ENCODE data around the gene OXTR. TPM values are rescaled to one million over a fixed set of nuclear protein-coding genes. Genes with fewer than 3 reads are reported as not detected.
"Not testable (repeated sequence)": the region's sequence is repeated elsewhere in the genome, so short reads cannot be mapped to it uniquely, and the experiment has no call there.

OXTR gene
- total RNA-seq, 1 experiment from 2014 or later: 17.7 TPM

GRCh38 chr3:8743021-8743601 lies 26.3 kb downstream of the OXTR start:
- peak; percentile 52 for DNase-seq (ENCODE audit: low read depth)

GRCh38 chr3:8741581-8742261 lies 27.7 kb downstream of the OXTR start:
- DNase-seq (ENCODE audit: low read depth): peak; percentile 91

GRCh38 chr3:8739757-8740504 lies 29.5 kb downstream of the OXTR start:
- peak; percentile 96 for DNase-seq (ENCODE audit: low read depth)

GRCh38 chr3:8738639-8739038 lies 30.8 kb downstream of the OXTR start:
- no peak for DNase-seq (ENCODE audit: low read depth)

GRCh38 chr3:8737823-8738222 lies 31.6 kb downstream of the OXTR start:
- DNase-seq (ENCODE audit: low read depth): no peak

- no peak for DNase-seq (ENCODE audit: low read depth)
Observed at GRCh38 chr3:8737301-8737700, 32.1 kb downstream of the OXTR start.

GRCh38 chr3:8736436-8736835 lies 33.0 kb downstream of the OXTR start:
- no peak for DNase-seq (ENCODE audit: low read depth)

- no peak for DNase-seq (ENCODE audit: low read depth)
Observed at GRCh38 chr3:8734908-8735307, 34.5 kb downstream of the OXTR start.

GRCh38 chr3:8734137-8734878 lies 35.1 kb downstream of the OXTR start:
- peak; percentile 61 for DNase-seq (ENCODE audit: low read depth)

- peak; percentile 77 for DNase-seq (ENCODE audit: low read depth)
Observed at GRCh38 chr3:8733332-8734094, 35.9 kb downstream of the OXTR start, which contains the start of gene CAV3. Gene CAV3 (plus strand): TSS chr3:8733802. CDS start chr3:8733877, 75 bp downstream.

GRCh38 chr3:8732413-8732812 lies 37.0 kb downstream of the OXTR start:
- no peak for DNase-seq (ENCODE audit: low read depth)

- DNase-seq (ENCODE audit: low read depth): no peak
Observed at GRCh38 chr3:8730656-8731055, 38.8 kb downstream of the OXTR start.

- no peak for DNase-seq (ENCODE audit: low read depth)
Observed at GRCh38 chr3:8729479-8729878, 39.9 kb downstream of the OXTR start.

- DNase-seq (ENCODE audit: low read depth): no peak
Observed at GRCh38 chr3:8727605-8728512, 41.6 kb downstream of the OXTR start.

GRCh38 chr3:8724108-8724752 lies 45.2 kb downstream of the OXTR start:
- no peak for DNase-seq (ENCODE audit: low read depth)

GRCh38 chr3:8723612-8724011 lies 45.8 kb downstream of the OXTR start:
- DNase-seq (ENCODE audit: low read depth): no peak

- no peak for DNase-seq (ENCODE audit: low read depth)
Observed at GRCh38 chr3:8722808-8723207, 46.6 kb downstream of the OXTR start.

GRCh38 chr3:8715757-8716156 lies 53.7 kb downstream of the OXTR start:
- not testable (repeated sequence) for DNase-seq (ENCODE audit: low read depth)

GRCh38 chr3:8713901-8714759 lies 55.3 kb downstream of the OXTR start:
- peak; percentile 37 for DNase-seq (ENCODE audit: low read depth)
